GM19023 (cell line): ENCODE measurements around the gene SUMF1.
"Not testable (repeated sequence)": the region's sequence is repeated elsewhere in the genome, so short reads cannot be mapped to it uniquely, and the experiment has no call there.

Source experiments
- ATAC-seq: cut with Tn5 transposase; IDR thresholded peaks from one replicate; pipeline ENCODE4 v1.9.1; 2021; ENCODE audit warnings: mild to moderate bottlenecking, moderate library complexity; ENCODE audit not compliant: unreplicated experiment

SUMF1 gene

DNA sequence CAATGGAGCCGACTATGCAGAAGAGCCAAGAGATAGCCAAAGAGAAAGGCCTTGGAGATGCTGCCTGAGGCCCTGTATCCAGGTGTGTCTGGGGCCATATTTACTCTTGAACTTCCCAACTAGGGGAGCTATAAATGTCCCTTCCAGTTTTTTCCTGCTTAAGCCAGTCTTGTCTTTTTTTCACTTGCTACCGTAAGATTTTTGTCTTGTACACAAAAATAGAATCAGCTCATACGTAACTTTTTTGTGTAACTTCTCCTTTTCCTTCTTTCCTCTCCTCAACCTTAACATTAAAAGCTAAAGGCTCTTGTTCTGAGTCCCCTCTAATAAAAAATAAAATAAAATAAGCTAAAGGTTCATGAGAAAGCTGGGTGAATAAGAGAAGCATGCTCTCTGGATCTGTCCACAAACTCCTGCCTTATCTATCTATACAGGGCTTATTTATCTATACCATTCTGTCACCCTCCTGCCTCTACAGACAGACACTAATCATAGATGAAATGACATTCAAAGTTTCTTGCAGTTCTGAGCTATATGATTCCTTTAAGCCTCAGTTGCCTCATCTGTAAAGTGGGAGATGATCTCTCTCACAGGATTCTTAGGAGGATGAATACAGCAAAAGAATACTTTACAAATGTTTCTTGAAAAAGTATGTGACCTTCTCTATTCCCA, 4.6 kb downstream of the SUMF1 start:
- ATAC-seq = no peak

DNA sequence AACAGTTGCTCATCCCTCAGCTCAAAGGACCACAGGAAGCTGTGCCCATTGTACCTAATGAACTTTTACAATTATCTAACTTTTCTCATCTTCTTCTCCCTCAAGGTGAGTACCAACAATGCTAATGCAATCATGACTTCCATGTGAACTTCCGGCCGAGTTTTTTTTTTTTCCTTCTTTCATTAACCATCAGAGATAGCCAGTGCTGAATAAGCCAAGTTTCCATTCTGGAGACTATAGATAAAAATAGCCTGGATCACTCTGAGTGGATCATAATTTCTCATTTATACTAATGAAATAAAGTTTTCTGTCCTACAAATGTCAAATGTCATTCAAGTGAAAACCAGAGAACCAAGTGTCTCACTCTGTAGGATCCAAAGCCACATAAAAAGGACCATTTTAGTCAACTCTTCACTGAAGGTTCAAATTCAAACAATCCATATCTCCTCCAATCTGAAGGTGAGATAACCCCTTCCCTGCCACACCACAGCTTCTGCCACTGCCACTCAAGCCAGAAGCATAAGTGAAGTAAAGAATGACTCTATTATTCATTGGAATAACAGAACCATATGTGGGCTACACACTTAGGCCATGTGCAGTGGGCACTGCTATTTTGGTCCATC, 5.5 kb downstream of the SUMF1 start:
- no peak for ATAC-seq

DNA sequence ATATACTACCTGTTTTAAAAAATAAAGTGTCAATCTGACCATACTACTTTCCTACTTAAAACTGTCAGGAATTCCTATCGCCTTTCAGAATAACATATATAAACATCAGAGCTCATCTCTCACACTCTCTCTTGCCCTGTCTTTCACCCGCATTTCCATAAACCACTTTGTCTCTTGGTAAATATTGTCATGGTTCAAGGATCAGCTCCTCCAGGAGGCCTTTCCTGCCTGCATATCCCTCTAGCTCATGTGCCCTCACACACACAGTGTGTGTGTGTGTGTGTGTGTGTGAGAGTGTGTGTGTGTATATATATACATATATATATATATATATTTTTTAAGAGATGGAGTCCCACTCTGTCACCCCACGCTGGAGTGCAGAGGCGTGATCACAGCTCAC, 6.7 kb downstream of the SUMF1 start:
- no peak for ATAC-seq

DNA sequence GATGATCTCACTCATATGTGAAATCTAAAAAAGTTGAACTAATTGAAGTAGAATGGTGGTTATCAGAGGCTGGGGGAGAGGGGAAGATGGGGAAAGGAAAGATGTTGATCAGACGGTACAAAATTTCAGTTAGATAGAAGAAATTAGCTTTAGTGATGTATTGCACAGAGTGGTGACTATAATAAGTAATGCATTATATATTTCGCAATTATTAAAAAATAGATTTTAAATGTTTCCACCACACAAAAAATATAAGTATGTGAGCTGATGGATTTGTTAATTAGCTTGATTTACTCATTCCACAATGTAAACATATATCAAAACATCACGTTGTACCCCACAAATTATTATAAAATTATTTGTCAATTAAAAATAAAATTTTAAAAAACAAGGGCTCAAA, 8.1 kb downstream of the SUMF1 start:
- no peak for ATAC-seq

DNA sequence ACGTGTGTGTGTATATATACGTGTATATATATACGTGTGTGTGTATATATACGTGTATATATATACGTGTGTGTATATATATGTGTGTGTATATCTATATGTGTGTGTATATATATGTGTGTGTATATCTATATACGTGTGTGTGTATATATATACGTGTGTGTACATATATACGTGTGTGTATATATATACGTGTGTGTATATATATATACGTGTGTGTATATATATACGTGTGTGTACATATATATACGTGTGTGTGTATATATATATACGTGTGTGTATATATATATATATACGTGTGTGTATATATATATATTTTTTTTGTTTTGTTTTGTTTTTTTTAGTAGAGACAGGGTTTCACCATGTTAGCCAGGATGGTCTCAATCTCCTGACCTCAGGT, 10.3 kb downstream of the SUMF1 start:
- ATAC-seq = not testable (repeated sequence)

DNA sequence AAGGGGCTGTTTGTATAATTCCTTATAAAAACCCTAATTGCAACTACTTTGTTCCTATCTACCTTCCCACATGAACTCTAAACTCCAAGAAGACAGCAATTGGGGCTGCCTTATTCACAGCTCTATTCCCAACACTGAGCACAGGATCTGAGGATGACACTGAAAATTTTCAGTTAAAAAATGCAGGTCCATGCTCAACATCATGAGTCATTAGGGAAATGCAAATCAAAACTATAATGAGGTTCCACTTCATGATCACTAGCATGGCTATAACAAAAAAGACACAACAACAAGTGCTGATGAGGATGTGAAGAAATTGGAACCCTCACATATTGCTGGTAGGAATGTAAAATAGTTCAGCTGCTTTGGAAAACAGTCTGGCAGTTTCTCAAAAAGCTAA, 12.9 kb downstream of the SUMF1 start:
- no peak for ATAC-seq

DNA sequence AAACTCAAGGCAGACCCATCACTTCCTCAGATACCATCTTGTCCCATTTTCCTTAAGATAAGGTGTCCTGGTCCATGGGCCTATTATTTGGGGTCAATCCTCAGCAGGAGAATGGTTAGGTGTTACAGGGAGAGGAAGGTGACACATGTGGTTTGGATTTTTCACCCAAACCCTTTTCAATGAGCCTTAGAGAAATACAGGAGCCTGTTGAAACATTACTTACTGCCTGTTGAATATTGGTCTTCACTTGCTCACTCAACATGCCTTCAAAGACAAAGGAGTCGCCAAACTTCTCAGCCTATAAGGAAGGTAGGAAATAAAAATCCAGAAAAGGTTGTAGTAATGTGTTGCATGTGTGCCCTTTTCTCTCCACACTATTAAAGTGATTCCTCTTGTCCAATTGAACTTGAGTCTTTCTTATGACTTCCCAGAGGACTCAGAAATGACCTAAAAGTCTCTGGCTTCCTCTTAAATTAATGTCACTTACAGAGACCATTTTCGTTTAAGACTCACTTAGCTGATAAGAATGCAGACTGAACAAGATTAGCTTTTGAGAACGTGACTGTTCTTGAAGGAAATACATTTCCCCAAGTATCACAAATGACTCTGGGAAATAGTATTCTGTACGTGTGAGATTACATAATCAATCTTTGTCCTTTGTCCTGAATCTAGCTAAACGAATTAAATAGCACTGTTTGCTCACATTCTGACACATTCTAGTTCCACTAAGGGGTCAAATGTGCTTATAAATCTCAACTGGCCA, 17.8 kb downstream of the SUMF1 start:
- no peak for ATAC-seq

DNA sequence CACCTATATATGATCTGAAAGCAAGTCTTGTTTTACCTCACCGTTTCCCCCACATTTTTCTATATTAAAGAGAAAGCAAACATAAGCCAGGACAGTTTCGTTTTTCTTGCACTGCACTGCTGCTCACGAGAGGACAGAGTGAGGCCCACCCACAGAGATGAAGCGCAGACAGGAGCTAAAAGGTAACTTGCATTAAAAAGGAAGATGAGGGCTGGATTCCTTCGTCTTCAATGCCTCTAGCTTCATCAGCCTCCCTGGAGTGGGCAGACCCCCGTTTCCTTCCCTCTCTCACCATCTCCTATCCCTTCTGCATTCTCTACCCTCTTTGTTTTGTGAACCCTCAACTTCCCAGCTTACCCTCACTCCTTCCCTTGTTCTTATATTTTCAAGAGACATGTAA, 18.9 kb downstream of the SUMF1 start:
- no peak for ATAC-seq

DNA sequence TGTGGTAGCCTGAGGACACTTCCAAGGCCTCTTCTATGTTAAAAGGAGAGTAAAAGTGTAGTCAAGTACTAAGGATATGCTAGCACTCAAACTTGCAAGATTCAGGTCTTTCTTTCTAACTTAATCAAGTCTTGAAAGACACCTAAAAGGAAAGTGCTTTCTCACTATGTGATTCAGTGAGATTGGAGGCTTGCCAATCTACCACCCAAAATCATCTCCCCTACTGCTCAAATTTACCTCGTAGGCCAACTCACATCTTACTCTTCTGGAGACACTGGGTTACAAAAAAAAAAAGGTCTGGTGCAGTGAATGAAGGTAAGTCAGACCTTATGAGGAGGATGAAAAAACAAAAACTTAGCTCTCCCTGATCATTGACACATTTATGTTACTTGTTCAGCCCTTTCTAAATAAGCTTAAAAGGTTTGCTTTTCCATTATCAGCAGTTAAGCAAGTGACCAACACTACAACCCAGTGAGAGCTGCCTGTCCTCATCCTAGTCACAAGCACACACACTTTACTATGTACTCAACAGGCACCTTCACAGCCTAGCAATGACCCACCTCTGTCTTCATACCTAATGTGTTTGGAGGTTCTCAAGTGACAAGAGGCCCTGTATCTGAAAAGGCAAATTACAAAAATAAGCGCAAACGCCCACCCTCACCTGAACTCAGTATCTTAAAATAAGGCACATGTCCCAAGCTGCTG, 19.6 kb downstream of the SUMF1 start:
- no peak for ATAC-seq

DNA sequence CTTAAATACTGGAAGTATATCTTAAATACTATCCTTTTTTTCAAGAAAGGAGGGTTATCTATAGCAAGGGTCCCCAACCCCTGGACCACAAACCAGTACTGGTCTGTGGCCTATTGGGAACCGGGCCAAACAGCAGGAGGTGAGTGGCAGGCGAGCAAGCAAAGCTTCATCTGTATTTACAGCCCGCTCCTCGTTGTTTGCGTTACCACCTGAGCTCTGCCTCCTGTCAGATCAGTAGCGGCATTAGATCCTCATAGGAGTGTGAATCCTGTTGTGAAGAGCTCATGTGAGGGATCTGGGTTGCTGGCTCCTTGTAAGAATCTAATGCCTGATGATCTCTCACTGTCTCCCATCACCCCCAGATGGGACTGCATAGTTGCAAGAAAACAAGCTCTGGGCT, 26.1 kb downstream of the SUMF1 start:
- ATAC-seq = no peak

DNA sequence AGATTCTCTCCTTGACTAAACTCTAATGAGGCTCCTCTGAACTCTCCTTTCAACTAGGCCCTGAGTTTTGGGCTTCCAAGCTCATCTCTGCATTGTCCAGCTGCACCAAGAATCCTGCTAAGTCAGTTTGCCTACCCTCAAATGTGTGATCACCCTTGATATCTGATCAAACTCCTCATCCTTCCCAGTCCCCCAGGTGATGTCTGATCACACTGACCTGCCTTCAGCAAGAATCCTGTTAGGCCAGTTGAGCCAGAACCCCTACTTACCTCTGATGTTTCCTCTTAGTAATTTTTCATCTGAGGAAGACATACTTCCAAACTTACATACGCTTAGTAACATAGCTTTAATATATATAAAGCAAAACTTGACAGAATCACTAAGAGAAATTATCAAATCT, 28.8 kb downstream of the SUMF1 start:
- ATAC-seq = no peak

DNA sequence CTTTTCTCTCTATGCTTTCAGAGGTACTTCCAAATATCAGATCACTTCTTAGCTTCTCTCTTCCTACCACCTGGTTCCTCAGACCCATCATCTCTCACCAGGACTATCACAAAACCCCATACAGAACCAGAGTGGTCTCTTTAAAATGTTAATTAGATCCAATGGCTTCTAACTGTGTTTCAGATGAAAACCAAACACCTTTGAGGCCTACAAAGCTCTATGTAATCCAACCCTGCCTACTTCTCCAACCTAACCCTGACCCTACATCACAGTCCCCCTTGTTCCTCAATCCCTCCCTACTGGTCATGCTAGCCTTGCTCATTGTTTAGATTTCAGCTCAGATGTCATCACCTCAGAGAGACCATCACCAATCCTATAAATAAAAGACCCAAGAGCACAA, 34.8 kb downstream of the SUMF1 start:
- no peak for ATAC-seq

DNA sequence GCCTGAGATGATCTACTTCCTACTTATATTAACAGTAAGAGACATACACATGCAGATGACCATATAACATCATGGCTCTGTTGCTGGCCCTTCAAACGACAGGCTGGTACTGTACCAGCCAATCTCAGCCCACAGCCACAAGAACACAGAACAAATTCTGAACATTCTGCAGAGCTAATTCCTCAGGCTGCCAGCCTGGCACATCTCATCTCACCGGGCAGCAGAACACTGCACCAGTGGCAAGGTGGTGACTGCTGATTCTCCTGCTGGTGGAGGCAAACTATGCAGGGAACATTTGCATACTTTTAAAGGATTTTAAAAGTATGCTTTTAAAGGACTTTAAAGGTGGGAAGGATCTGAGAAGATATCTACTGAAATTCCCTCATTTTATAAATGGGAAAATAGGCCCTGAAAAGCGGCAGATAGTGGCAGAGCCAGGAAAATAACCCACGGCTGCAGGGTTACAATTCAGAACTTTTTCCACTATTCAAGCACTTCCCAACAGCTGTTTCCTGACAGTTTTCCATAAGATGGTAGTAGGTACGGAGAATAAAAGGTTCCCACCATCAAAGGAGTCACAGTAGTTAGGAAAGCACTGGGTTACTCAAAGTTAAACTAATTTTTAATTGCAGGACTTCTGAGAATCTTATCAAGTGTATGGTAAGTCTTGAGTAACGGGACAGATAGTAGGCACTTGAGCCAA, 37.3 kb downstream of the SUMF1 start:
- ATAC-seq = no peak

DNA sequence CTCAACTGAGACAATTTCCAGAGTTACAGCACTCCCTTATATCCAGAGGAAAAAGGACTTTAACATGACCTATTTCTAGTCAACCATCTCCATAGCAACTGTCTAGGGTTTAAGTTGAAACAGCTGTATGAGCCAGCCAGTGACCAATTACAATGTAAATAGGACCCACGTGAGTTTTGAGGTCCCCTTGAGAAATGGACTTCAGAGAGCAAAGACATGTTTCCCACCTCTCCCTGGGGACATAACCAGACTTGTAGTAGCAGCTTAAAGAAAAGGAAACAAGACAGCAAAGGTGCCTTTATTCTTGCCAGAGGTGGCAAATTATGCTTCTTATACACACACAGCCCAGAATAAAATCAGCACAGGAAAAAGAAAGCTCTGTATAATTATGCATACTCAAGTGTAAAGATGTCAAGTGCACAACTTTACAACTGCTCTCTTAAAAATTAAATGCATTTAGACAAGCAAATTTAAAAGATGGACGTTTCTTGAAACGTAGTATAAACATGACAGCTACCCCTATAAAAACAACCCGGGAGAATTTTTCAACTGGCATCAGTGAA, 40.2 kb downstream of the SUMF1 start:
- ATAC-seq = peak; percentile 70

DNA sequence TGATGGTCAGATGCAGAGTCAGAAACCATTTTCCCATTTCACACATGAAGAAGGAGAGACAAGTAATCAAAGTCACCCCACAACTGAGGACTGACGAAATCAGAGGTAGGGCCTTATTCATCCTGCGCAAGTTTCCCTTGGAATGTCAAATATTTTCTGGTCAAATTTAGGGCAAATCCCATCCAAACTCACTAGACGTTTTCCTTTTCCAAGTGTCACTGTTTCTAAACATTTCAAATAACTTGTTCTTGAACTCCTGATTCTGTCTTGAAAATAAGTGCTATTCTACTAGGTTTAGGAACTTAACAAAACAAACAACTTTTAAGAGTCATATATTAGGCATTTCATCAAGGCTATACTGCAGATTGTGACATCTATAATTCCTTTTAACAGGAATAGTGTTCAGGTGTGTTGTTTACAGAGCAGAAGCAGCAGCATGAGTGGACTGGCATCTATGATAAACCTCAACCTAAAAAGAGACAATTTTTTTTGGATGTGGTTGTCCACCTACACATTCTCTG, 40.7 kb downstream of the SUMF1 start:
- no peak for ATAC-seq

DNA sequence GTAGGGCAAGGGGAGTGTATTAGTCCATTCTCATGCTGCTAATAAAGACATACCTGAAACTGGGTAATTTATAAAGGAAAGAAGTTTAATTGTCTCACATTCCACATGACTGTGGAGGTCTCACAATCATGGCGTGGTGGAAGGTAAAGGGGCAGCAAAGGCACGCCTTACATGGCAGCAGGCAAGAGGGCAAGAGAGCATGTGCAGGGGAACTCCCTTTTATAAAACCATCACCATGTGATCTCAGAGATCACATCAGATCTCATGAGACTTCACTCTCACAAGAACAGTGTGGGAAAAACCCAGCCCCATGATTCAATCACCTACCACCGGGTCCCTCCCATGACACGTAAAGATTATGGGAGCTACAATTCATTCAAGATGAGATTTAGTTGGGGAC, 41.4 kb downstream of the SUMF1 start:
- no peak for ATAC-seq

DNA sequence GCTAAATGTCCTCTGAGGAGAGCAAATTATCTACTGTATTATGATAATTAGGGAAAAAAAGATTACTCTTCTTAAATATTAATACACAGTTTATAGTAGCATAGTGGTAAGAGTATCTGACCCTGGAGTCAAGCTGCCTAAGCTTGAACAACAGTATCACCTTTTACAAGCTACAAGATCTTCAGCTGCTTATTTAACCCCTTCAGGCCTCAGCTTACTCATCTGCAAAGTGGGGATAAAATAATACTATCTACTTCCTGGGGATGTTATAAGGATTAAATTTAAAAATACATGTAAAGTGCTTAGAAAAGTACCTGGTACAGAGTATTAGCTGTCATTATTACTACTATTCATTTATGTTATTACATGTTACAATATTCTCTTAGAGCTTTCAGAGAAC, 42.0 kb downstream of the SUMF1 start:
- ATAC-seq = no peak

DNA sequence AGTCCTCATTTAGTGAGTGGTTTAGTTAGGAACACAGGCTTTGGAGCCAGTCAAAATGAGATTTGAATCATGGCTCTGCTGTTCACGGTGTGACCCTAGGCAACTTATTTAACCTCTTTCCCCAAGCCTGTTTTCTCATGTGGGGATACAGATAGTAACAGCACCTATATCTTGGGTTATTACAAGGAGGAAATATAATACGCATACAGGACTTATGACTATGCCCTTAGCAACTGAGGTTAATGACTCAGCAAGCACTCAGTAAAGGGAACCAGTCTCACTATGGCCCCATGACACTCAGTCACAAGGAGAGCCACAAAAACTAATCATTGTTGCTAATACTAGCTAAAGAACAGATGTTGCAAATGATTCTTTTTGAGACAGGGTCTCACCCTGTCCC, 45.9 kb downstream of the SUMF1 start:
- peak; percentile 65 for ATAC-seq

DNA sequence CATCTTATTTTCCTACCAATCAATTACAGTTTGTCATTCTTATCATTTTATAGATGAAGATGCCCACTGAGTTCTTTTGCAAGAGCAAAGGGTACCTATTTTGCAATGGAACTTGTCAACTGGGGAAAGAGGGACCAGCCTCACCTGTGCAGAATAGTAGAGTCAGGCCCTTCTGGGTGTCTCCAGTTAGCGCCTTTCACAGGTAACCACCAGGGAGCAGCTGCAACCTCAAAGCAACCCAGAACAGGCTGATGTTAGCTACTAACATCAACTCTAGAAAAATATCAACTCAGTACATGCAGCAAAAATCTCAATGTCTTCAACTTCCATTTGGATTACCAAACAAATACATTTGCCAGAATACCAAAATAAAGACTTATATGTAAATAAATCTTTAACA, 47.1 kb downstream of the SUMF1 start:
- no peak for ATAC-seq

DNA sequence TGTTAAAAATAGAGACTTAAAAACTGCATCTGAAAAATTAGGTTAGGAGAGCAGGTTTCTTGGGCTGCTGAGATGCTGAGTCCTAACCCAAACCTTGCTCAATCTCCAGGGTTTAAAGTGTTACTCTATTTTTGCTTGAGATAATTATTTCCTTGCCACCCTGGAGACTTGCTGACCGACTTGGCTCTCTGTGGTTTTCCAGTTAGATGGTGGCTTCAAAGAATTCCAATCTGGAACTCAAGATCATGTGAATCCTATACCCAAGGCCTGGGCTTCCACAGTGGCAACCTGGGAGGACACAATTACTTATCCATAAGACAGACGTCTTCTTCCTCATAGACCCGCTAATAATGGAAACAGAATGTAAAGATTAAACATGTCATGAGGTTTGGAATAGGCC, 47.7 kb downstream of the SUMF1 start:
- ATAC-seq = no peak

DNA sequence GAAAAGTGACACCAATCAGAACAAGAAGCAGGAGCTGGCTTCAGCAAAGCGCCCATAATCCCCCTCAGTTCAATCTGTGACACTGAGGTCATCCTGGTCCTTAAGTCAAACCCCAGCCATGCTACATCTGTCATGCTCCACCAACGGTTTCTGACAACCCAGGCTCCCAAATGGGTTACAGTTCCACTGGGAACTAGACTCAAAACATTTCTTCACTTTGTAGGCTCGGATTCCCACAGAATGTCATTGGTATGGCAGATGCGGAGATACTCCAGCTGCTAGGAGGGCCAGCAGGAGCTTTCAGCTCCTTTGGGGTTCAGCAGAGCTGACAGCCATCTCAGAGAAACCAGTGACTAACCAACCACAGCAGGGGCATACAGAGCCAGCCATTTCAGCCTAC, 48.9 kb downstream of the SUMF1 start:
- ATAC-seq = no peak
